ENCODE results near the gene NOD2.

- no peak for TF ChIP-seq EZH2 (IDR thresholded peaks at IDR 0.05; ENCODE audit: low read length, unreplicated experiment)
- no peak for TF ChIP-seq CTCF (conservative IDR thresholded peaks at IDR 0.05; ENCODE audit: low read depth, low read length)
- TF ChIP-seq EZH2phosphoT487 (IDR thresholded peaks at IDR 0.05; ENCODE audit: borderline replicate concordance, low read length), result no peak
These were observed 8.5 kb upstream of the NOD2 start for GRCh38 chr16:50684823-50685461.

Data from PC-3 (cell line).